Suprapubic skin (tissue), 3 donors: Measurements from ENCODE around the gene MMAB.

Source experiments
- POLR2A ChIP-seq, 2 donors: fragments of 450-650 bp; IDR thresholded peaks; one replicate each; pipeline ENCODE4 v1.6.1; 2017; ENCODE audit warnings: antibody characterized with exemption in 2 of 2, mild to moderate bottlenecking in 2 of 2, moderate library complexity in 2 of 2
- TF ChIP-seq, protein P1 (sequence below), 2 donors: fragments of 200-600 bp in 1 of 2; fragments of 450-650 bp in 1 of 2; sonication (generic) in 1 of 2; IDR thresholded peaks; one replicate each; pipeline ENCODE4 v1.5.1; 2016 to 2019; ENCODE audit warnings: antibody characterized with exemption in 2 of 2, mild to moderate bottlenecking in 1 of 2, moderate library complexity in 1 of 2

DNA sequence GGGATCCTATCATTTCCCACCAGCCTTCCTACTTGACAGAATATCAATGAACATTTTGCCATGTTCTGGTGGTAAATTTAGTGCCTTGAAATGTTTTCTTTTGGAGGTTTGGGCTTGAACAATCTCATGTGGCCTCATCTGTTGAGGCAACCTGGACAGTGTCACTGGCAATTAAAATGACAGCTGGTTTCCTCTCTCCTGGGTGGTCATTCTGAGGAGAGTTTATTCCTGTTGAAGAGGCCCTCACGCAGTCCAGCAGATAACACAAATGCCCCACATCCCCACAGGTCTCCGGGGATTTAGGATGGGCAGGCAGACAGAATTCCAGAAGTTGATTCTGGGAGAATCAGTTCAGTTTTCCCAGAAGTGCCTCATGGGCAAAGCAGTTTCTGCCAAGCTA lies 41.9 kb downstream of the MMAB start:
- no peak for TF ChIP-seq POLR2A (IDR thresholded peaks at IDR 0.05)
- TF ChIP-seq, protein P1, sequence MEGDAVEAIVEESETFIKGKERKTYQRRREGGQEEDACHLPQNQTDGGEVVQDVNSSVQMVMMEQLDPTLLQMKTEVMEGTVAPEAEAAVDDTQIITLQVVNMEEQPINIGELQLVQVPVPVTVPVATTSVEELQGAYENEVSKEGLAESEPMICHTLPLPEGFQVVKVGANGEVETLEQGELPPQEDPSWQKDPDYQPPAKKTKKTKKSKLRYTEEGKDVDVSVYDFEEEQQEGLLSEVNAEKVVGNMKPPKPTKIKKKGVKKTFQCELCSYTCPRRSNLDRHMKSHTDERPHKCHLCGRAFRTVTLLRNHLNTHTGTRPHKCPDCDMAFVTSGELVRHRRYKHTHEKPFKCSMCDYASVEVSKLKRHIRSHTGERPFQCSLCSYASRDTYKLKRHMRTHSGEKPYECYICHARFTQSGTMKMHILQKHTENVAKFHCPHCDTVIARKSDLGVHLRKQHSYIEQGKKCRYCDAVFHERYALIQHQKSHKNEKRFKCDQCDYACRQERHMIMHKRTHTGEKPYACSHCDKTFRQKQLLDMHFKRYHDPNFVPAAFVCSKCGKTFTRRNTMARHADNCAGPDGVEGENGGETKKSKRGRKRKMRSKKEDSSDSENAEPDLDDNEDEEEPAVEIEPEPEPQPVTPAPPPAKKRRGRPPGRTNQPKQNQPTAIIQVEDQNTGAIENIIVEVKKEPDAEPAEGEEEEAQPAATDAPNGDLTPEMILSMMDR (IDR thresholded peaks at IDR 0.05) = no peak
